ENCODE measurements around the gene IMPA2.

Gene IMPA2

DNA sequence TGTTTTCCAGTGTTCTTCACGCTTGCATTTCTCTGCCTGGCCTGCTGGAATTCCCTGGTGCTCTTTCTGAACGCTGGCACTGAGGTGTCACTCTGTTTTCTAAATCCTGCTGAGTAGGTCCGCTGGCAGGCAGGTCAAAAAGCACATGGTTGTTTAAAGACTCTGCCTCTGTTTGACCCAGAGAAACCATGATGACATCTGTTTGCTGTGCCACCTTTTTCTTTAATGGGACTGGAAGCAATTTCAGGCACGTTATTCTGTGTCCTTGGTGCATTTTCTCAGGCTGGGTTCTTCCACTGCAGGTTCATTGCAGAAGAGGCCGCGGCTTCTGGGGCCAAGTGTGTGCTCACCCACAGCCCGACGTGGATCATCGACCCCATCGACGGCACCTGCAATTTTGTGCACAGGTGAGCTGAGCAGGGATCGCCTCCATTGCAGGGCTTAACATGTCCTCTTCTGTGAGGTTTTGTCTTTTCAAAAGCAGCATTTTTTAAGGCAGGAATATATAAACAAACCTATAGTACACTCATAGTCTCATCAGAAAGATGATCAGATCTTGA is 28.4 kb downstream of the IMPA2 start:
- no peak for DNase-seq

DNA sequence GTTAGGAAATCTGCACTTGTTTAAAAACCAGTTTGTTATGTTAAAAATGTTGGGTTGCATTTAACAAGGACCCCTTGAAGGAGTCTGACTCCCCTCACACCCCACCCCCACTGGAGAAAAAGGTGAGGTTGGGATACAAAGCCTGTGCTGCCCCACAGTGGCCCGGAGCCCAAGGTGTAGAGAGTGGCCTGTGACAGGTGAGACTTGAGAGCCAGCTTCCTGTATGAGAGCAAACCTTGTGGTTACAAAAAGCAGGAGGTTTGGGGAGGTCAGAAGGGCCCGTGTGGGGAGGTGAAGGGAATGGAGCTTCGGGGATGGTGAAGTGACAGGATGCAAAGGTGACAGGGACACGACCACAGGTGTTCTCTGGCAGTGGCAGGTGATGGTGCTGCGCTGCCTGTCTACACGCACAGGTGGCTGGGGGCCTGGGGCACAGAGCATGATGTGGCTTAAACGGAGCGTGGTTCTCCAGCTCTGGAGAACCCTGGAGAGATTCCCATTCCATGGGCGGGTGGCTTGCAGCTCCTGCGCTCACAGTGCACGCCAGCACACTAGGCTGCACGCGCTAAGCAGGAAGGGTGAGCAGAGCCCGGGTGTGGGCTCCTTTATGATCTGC is 29.0 kb downstream of the IMPA2 start:
- no peak for DNase-seq

DNA sequence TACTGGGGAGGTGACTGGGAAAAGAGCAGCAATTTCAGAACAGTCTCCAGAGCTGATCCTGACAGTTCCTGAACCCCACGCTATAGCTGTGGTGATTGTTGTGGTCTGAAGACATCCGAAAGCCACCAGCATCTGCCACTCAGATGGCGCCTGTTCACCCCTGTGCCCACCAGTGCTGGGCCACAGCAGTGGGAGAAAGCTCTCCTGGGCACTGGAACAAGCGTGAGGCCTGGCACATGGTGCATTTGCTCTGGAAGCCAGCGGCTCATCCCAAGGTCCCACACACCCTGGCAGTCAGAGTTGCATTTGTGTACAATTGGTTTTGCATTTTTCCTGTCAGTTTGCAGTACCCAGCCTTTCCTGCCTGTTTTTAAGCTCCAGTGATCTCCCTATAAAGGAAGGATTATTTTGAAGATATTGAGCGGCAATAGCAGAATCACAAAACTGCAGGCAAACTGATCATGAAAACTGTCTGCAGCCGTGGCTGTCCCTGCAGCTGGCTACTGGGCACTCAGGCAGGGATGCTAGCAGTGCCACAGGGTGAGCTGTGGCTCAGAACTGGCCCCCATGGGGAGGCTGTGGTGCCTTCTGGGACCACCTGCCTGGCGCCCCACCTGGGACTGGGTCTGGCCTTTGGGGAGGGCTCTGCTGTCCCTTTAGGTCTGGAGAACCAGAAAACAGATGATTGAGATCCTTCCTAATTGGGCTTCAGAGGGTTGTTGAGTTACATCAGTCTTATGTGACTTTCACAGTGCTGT is 30.1 kb downstream of the IMPA2 start:
- DNase-seq: no peak

DNA sequence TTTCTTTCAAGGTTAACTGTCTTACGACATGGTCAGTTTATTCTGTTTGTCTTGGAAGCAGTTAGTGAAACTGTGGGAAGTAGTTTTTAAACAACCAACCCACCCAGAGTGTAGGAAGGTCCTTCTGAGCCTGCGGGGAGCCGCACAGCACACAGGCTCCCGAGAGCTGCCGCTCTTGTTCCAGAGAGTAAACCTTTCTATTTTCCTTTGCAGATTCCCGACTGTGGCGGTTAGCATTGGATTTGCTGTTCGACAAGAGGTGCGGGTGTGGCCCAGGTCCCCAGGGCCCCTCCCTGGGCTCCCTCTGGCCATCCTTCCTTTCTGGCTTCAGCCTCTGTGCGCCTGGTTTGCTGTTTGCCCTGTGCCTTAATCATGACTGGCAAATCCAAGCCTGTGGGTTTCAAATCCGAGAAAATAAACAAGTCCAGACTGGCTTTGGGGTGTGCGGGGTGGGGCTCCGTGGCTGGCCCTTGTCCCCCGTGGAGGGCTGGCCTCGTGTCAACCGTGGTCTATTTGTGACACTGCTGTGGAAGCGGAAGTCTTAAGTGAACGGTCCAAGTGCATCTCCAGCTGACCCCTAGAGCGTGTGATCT is 30.7 kb downstream of the IMPA2 start:
- no peak for DNase-seq

DNA sequence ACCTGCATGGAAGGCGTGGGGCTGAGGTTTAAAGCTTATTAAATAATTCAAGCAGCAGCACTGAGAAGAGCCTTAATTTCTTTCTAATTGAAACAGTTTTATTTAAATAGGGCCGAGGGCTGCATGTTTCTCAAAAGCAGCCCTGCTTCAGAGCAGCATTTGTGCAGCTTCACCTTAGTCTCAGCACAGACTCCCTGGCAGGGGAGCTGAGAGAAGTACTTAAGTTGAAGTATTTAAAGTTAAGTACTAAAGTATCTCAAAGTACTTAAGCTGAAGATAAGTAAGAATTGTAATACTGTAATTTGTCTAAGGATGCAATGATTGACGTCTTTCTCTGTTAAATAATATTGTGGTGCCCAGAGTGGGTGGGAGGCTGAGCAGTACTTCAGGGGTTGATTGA is 31.4 kb downstream of the IMPA2 start:
- DNase-seq: no peak

DNA sequence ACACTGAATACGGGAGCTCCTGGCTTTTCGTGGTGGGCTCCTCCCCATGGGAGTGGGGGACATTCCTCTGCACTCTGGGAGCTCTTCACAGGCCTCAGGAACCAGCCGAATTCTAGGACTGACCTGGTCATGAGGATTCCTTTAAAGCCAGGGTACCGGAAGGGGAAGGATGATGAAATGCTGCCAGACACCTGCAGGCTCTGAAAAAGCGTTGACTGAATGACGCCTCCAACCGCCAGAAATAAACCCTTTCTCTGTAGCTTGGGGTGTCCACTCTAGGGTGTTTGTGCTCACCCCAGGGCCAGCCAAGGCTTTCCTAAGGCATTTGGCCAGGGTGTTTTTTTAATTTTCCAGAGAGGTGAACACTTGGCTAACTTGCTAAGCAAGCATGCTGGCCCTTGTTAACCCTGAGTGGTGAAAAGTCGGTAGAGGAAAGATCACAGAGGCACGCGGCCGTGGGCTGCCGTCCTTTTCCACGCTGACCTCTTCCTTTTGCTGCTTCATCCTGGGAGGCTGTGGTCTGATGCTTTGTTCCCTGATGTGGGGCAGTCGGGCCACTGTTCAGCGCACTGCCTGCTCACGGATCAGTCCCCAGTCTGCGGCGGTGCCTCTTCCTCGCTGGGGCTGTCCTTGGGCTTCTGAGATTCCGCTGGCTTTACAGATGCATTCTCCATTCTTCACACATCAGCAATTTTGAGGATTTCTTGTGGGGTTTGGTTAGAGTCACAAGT is 32.0 kb downstream of the IMPA2 start:
- no peak for DNase-seq

DNA sequence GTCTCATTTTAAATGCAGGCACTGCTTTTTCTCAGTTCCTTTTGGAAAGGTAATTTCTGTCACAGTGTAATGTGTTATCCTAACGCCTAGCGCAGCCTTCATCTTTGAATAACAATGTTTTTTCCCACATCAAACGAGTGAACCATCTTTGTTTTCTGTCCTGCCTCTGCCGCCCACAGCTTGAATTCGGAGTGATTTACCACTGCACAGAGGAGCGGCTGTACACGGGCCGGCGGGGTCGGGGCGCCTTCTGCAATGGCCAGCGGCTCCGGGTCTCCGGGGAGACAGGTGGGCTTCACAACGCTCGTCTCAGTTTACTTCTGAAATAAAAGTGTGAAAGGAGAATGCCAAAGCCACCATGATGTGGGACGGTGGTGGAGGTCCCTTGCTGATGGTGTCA is 32.8 kb downstream of the IMPA2 start:
- DNase-seq: no peak

DNA sequence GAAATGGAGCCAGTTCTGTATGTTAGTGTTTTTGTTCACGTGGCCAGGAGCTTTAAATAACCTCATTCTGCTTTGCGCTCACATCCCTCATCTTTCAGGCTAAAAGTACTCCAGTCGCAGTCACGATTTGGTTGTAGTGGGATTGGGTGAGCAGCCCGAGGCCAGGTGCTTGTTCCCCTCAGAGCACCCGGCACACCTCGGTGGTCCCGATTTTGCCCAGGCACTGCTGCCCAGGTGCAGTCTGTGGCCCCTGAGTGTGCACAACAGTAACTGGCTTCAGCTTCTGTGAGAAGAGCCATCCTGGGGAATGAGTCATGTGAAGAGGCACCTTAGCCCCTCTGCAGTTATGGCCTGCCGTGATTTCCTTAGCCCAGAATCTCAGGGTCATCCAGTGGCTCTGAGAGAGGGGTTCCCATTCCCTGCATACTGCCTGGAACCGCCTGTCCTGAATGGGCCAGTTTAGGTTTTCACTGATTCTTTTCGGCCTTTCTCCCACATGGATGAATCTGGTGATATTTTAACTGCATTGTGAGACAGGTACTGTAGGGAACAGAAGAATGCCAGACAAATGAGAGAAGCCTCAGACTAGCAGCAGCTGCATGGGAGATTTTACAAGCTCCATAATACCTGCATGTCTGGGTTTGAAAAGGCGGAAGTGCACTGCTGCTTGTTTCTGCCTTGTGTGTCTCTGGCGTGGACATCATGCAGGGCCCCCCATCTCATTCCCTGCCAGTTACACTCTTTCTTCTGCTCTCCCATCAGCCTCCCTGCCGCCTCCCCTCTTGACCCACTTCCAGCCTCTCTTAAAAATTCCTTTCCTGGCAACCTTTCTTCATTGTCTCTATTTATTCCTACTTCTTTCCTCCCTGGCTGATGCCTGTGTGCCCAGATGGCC is 33.5 kb downstream of the IMPA2 start:
- DNase-seq: no peak

DNA sequence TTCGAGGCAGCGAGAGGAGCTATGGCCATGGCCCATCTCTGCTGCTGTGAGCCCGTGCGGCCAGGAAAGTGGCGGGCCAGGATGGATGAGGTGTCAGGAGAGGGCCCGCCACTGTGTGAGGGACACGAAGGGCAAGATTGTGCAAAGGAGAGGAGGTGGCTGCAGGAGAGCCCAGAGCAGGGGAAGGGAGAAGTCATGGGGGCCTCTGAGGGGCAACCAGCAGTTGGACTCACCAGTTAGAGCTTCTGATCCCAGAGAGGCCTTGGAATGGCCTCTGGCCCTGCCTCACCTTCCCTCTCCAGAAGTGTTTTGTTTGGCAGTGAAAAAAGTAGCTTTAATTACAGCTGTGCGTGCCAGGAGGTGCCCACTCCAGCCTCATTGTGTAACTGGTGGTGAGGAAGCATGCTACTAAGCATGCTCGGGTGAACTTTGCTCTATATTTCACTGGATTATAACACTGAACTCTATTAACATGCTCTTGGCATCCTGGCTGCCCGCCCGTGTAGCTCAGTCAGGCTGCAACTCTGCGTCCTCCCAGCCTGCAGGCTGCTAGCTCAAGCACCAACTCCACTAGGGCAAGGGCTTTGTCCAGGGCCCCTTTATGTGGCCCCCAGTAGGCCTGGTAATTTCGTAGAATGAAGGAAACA is 34.2 kb downstream of the IMPA2 start:
- no peak for DNase-seq

DNA sequence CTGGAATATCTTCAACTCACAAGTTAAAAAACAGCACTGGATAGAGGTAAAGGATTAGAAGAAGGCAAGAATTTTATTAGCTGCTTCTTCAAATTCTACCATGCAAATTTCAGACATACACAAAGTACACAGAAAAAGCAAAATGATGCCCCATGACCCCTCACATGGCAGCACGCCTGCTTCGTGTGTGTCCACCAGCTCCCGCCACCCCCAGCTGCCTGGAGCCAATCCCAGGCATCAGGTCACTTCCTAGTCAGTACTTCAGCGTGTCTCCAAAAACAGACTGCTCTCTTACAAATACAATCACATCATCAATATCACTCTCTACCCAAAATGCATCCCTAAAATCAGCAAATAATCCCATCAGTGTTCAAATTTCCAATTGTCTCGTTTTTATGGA is 35.8 kb downstream of the IMPA2 start:
- DNase-seq: no peak

DNA sequence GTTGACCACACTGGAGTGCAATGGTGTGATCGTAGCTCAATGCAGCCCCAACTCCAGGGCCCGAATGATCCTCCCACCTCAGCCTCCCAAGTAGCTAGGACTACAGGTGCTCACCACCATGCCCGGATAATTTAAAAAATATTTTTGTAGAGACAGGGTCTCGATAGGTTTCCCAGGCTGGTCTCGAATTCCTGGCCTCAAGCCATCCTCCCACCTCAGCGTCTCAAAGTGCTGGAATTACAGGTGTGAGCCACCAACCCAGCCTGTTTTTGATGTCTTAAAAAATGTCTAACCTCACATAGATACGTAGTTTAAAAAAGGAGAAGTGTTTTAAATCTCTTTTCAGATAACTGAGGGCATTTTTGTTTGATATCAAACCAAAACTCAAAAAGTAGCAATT is 37.6 kb downstream of the IMPA2 start:
- no peak for DNase-seq

DNA sequence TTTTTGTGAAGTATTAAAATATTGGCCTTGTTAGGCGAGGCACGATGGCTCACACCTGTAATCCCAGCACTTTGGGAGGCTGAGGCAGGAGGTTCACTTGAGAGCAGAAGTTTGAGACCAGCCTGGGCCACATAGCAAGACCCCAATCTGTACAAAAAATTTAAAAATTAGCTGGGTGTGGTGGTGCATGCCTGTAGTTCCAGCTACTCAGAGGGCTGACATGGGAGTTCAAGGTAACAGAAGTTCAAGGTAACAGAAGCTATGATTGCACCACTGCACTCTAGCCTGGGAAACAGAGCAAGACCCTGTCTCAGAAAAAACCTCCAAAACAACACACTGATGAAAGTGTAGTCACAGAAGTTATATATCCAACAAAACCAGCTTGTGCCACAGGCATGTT is 39.8 kb downstream of the IMPA2 start:
- no peak for DNase-seq

DNA sequence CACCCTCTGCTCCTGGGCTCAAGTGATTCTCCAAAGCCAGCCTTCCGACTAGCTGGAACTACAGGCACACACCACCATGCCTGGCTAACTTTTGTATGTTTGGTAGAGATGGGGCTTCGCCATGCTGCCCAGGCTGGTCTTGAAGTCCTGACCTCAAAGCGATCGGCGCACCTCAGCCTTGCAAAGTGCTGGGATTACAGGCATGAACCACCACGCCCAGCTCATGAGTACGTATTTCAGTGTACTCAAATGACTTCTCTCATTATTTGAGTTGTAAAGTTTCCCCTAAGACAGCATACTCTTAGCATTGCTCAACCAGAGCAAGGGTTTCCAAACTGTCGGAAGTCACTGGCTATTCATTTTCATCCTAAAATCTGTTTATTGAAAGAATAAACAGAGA is 40.3 kb downstream of the IMPA2 start:
- DNase-seq: no peak

DNA sequence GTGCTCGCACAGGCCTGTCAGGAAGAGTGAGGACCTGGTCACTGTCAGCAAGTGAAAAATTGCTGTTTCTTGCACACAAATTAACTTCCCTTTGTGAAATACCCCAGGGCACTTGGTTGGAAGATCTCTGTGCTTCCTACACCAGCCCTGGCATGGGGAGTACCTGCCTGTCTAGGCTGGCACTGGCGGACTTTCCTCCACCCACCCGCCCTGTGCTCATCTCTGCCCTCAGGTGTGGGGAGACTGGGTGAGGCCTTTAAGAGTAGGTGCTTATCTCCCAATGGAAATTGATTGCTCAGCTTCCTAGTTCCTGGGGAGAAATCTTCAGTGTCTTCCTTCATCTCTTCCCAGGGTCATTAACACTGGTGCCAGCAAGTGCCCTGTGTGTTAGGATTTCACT is 42.1 kb downstream of the IMPA2 start:
- DNase-seq: no peak

DNA sequence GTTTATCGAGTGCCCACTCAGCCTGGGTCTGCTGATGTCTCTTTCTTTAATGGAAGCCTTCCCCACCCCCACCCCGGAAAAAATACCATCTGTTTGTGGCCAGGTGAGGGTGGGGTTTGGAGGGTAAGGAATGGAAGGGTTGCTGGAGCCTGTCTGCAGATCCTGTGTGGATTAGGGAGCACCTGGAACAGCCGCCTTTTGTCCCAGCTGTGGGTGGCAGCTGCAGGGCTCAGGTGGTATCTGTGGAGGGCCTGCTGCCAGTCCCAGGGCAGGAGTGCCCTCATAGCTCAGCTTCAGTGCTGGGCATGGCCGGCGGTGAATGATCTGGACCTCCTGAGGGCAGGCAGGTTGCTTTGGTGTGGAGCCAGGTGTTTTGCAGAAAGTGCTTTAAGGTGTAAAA is 45.3 kb downstream of the IMPA2 start:
- DNase-seq: peak in 1 of 2 experiments; percentile 52

DNA sequence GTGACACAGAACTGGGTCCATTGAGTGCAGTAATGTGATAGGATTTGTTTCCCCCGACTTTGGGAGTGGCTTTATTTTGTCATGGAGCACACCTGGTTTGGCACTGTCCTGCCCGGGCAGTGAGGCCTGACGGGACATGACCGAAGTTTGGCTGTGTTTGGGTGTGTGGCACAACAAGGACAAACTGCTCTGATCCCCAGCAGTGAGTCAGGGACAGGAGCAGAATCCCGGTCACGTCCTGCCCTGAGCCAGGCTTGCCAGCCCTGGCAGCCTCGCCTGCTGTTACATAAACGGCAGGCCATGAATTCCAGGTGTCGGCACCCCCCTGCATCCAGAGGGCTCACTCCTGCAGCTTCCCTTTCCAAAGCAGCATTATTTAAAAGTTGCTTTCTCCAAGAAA is 45.7 kb downstream of the IMPA2 start:
- no peak for DNase-seq

DNA sequence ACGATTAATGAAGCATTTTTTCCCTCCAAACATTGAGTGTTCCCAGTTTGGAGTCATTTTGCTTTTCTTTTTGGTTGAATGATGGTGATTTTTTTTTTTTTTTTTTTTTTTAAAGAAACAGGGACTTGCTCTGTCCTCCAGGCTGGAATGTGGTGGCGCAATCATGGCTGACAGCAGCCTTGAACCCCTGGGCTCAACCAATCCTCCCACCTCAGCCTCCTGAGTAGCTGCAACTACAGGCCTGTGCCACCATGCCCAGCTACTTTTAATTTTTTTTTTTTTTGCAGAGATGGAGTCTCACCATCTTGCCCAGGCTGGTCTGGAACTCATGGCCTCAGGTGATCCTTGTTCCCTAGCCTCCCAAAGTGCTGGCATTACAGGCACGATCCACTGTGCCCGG is 46.2 kb downstream of the IMPA2 start:
- no peak for DNase-seq

DNA sequence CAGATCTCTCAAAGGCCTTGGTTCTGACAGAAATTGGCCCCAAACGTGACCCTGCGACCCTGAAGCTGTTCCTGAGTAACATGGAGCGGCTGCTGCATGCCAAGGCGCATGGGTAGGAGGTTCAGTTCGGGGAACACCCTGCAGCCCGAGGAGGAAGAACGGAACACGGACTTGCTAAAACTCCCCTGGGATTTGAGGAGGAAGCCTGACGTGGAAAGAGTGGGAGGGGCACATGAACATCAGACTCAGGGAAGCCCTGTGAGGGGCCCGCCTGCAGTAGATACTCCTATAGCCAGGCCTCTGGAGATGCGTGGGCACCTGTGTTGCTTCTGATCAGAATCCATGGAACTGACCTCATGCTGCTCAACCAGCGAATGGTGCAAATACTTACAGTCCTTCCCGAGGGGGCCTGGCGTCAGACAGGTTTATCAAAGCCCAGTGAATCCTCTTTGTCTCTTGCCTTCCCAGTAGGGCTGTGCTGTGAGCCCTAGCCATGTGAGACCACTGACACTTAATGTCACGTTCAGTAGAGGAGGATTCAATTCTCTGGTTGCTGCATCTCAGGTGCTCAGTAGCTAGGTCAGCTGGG is 46.8 kb downstream of the IMPA2 start:
- DNase-seq: no peak

DNA sequence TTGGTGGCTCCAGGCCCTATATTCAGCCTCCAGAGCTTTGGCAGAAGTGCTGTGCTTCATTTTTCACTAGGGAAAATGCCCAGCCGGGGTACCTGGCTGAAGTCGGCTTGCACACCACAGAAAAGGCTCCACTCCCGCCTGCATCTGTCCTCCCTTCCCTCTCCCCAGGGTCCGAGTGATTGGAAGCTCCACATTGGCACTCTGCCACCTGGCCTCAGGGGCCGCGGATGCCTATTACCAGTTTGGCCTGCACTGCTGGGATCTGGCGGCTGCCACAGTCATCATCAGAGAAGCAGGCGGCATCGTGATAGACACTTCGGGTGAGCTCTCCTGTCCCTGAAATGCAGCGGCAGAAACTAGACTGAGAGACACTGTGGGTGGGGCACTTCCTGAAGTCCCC is 47.4 kb downstream of the IMPA2 start:
- DNase-seq: peak in 1 of 2 experiments; percentile 10

DNA sequence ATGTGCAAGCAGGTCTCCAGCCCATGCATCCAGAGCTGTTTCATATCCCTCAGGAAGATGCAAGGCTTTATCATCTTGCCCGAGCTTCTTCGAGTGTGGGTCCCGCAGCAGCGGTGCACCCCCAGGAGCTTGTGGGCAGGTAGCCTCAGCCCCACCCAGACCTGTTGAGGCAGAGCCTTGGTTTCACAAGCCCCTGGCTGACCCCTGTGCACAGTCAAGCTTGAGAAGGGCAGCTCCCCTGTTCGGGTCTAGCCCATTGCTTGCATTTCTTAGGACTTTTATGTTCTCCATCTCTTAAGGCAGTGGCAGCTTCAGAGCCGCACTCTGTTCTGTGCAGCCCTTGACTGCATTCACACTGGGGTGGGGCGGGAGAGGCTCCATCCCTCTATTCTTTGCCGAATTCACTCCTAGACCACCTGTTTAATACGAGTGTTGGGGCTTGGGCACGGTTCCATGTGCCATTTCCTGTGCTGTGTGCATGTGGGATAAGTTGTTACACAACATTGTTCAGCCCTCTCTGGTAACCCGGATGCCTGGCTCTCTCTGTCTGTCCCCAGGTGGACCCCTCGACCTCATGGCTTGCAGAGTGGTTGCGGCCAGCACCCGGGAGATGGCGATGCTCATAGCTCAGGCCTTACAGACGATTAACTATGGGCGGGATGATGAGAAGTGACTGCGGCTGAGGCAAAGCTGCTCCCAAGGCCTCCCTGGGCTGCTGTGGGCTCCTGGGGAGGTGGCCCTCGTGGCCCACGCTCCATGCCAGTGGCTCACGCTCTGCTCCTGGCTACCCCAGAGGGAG is 48.7 kb downstream of the IMPA2 start:
- no peak for DNase-seq

DNA sequence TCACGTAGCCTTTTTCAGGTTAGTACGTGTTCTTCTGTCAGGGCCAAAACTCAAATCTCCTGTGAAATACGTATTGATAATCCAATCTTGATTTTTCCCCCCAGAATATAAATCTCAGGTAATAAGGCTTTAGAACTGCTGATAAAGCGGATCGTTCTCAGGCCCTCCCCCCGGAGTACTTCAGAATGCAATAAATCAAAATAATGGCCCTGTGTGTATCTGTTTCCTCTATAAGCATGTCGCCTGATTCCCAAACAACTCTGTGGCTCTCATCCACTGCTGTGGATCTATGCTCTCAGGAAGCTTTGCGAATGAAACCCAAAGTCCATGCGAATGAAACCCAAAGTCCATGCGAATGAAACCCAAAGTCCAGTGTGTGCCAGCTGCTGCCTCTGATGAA is 49.4 kb downstream of the IMPA2 start:
- no peak for DNase-seq
